KMS-11 (cell line): ENCODE results near the gene MYO3B.
"Not testable (repeated sequence)": the region's sequence is repeated elsewhere in the genome, so short reads cannot be mapped to it uniquely, and the experiment has no call there.

Source experiments
- H2AFZ ChIP-seq: fragments of 200-600 bp; sonication (generic); 2 replicates; pipeline ENCODE4 v1.6.1; 2016; ENCODE audit warnings: antibody characterized with exemption, mixed run types, low read depth
- H3K27ac ChIP-seq: fragments of 200-600 bp; sonication (generic); 2 replicates; pipeline ENCODE4 v1.6.1; 2016; ENCODE audit warnings: mild to moderate bottlenecking, mixed run types
- H3K27me3 ChIP-seq: fragments of 200-600 bp; sonication (generic); 2 replicates; pipeline ENCODE4 v1.6.1; 2017; ENCODE audit warnings: mild to moderate bottlenecking, low read depth, mixed run types, moderate library complexity; ENCODE audit not compliant: insufficient read depth
- H3K36me3 ChIP-seq: fragments of 200-600 bp; sonication (generic); 2 replicates; pipeline ENCODE4 v1.6.1; 2017; ENCODE audit warnings: mild to moderate bottlenecking, mixed run types; ENCODE audit not compliant: insufficient read depth
- H3K4me1 ChIP-seq: fragments of 200-600 bp; sonication (generic); 2 replicates; pipeline ENCODE4 v1.6.1; 2016; ENCODE audit warnings: mild to moderate bottlenecking, low read depth, mixed run types; ENCODE audit not compliant: poor library complexity, severe bottlenecking
- H3K4me2 ChIP-seq: fragments of 200-600 bp; sonication (generic); 2 replicates; pipeline ENCODE4 v1.7.0; 2016; ENCODE audit warnings: mild to moderate bottlenecking, mixed run types
- H3K4me3 ChIP-seq: fragments of 200-600 bp; sonication (generic); IDR thresholded peaks from 2 replicates; pipeline ENCODE4 v1.6.1; 2017; ENCODE audit warnings: low read depth, low read length, mixed read lengths; ENCODE audit not compliant: insufficient read depth
- H3K79me2 ChIP-seq: fragments of 200-600 bp; sonication (generic); 2 replicates; pipeline ENCODE4 v1.6.1; 2016; ENCODE audit warnings: low read depth, mixed run types; ENCODE audit not compliant: insufficient read depth
- H3K9ac ChIP-seq: fragments of 200-600 bp; sonication (generic); 2 replicates; pipeline ENCODE4 v1.6.1; 2016; ENCODE audit warnings: mild to moderate bottlenecking, mixed run types
- H4K20me1 ChIP-seq: fragments of 200-600 bp; sonication (generic); 2 replicates; pipeline ENCODE4 v1.6.1; 2016; ENCODE audit warnings: mild to moderate bottlenecking, mixed run types; ENCODE audit not compliant: insufficient read depth
- CTCF ChIP-seq: fragments of 200-600 bp; sonication (generic); conservative IDR thresholded peaks from 2 replicates; pipeline ENCODE4 v1.6.1; 2017; ENCODE audit warnings: low read depth, mild to moderate bottlenecking, antibody characterized with exemption, low read length, moderate library complexity, mixed read lengths

Gene MYO3B

GRCh38 chr2:170423919-170424318 is 246.0 kb downstream of the MYO3B start:
- no peak for TF ChIP-seq CTCF
- Histone ChIP-seq H3K27ac (no peak overlapping the region), H3K9ac (no peak overlapping the region), H3K79me2 (no peaks in the 10 kb centered on the region), H3K4me1 (peaks cover 12% of the 10 kb centered on the region), H2AFZ (no peak overlapping the region), H3K4me3 (no peak overlapping the region), H3K27me3 (no peaks in the 10 kb centered on the region), H4K20me1 (no peaks in the 10 kb centered on the region), H3K4me2 (no peak overlapping the region), H3K36me3 (no peaks in the 10 kb centered on the region)

- H3K9ac ChIP-seq, result no peak overlapping the region
- H2AFZ ChIP-seq, result no peak overlapping the region
- H3K27ac ChIP-seq, result no peak overlapping the region
- H3K79me2 ChIP-seq, result no peaks in the 10 kb centered on the region
- H4K20me1 ChIP-seq, result no peaks in the 10 kb centered on the region
- H3K4me1 ChIP-seq, result peaks cover 8% of the 10 kb centered on the region
- H3K27me3 ChIP-seq, result no peaks in the 10 kb centered on the region
- no peak for TF ChIP-seq CTCF
- H3K36me3 ChIP-seq, result no peaks in the 10 kb centered on the region
- H3K4me3 ChIP-seq, result no peak overlapping the region
- H3K4me2 ChIP-seq, result no peak overlapping the region
These were observed 247.4 kb downstream of the MYO3B start for GRCh38 chr2:170425281-170425751.

GRCh38 chr2:170428868-170429267 is 250.9 kb downstream of the MYO3B start:
- no peak overlapping the region for H3K9ac ChIP-seq
- H3K4me3 ChIP-seq, result no peak overlapping the region
- H3K36me3 ChIP-seq, result no peaks in the 10 kb centered on the region
- no peak overlapping the region for H3K4me2 ChIP-seq
- H4K20me1 ChIP-seq, result no peaks in the 10 kb centered on the region
- H2AFZ ChIP-seq, result no peak overlapping the region
- H3K4me1 ChIP-seq, result no peaks in the 10 kb centered on the region
- no peaks in the 10 kb centered on the region for H3K79me2 ChIP-seq
- TF ChIP-seq CTCF, result no peak
- no peak overlapping the region for H3K27ac ChIP-seq
- no peaks in the 10 kb centered on the region for H3K27me3 ChIP-seq

- Histone ChIP-seq H3K4me2 (no peak overlapping the region), H3K9ac (no peak overlapping the region), H2AFZ (no peak overlapping the region), H3K79me2 (no peaks in the 10 kb centered on the region), H3K27me3 (no peaks in the 10 kb centered on the region), H3K27ac (no peak overlapping the region), H4K20me1 (no peaks in the 10 kb centered on the region), H3K4me1 (peaks cover 19% of the 10 kb centered on the region), H3K36me3 (no peaks in the 10 kb centered on the region), H3K4me3 (no peak overlapping the region)
- TF ChIP-seq CTCF, result no peak
These were observed 254.9 kb downstream of the MYO3B start for GRCh38 chr2:170432823-170433222.

- no peaks in the 10 kb centered on the region for H3K79me2 ChIP-seq
- H4K20me1 ChIP-seq, result no peaks in the 10 kb centered on the region
- H3K9ac ChIP-seq, result no peak overlapping the region
- H3K4me1 ChIP-seq, result peaks cover 19% of the 10 kb centered on the region
- H3K4me3 ChIP-seq, result no peak overlapping the region
- H3K36me3 ChIP-seq, result no peaks in the 10 kb centered on the region
- no peaks in the 10 kb centered on the region for H3K27me3 ChIP-seq
- no peak overlapping the region for H2AFZ ChIP-seq
- H3K27ac ChIP-seq, result no peak overlapping the region
- no peak overlapping the region for H3K4me2 ChIP-seq
- no peak for TF ChIP-seq CTCF
These were observed 255.5 kb downstream of the MYO3B start for GRCh38 chr2:170433448-170433847.

- H3K36me3 ChIP-seq, H3K4me3 ChIP-seq, H3K79me2 ChIP-seq, H3K9ac ChIP-seq, H3K27me3 ChIP-seq, H3K4me2 ChIP-seq, H3K27ac ChIP-seq, H4K20me1 ChIP-seq, H2AFZ ChIP-seq: not testable (repeated sequence)
- H3K4me1 ChIP-seq, result peaks cover 19% of the 10 kb centered on the region
These were observed 256.4 kb downstream of the MYO3B start for GRCh38 chr2:170434396-170434795.
